Measurements from ENCODE around the gene AUTS2.

DNA sequence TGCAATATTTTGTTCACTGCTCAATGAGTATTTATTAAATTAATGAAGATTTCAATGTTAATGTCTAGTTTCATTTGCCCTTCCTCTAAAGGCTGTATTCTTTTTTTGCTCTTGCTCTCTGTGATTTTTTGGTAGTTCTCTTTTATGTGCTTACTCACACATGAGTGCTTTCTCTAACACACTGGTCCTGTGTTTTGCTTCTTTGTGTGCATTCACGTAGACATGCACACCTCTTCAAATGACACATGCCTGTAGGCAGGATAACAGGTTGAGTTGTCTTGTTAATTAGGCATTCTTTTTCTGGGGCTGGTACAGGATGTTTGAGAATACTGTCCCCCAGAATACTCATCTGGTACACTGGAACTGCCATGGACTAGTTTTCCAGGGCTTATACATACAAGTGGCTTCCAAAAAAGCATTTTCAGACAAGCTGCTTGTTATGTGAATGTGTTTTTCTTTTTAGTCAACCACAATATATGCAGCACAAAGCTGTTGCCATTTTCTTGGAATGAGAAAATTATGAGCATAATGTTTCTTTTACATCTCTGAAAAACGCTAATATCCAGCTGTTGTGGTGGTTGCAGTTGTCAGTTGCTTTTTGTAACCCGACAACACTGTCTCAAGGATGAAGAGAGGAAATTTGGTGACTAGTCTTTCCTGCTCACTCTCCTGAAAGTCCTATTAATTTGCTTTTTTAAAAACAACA lies 416.4 kb downstream of the AUTS2 start:
- TF ChIP-seq CTCF (IDR thresholded peaks at IDR 0.05; ENCODE audit: control extremely low read depth in 1 of 3, insufficient read depth in 1 of 3, low read depth in 1 of 3, low read length in 3 of 3): no peak
- TF ChIP-seq ATF2 (IDR thresholded peaks at IDR 0.05; ENCODE audit: low read length): no peak
- no peak for TF ChIP-seq BCL11A (IDR thresholded peaks at IDR 0.05; ENCODE audit: low read depth in 2 of 2, low read length in 2 of 2)
- TF ChIP-seq RAD21 (IDR thresholded peaks at IDR 0.05 in 1 of 2, conservative IDR thresholded peaks at IDR 0.05 in 1 of 2; ENCODE audit: low read depth in 2 of 2, low read length in 2 of 2): no peak
- no peak for TF ChIP-seq EZH2 (IDR thresholded peaks at IDR 0.05; ENCODE audit: low read depth, low read length, severe bottlenecking)
- TF ChIP-seq POLR2A (IDR thresholded peaks at IDR 0.05; ENCODE audit: control extremely low read depth in 1 of 2, low read depth in 2 of 2, low read length in 2 of 2): no peak
- TF ChIP-seq SIN3A (conservative IDR thresholded peaks at IDR 0.05 in 1 of 2, IDR thresholded peaks at IDR 0.05 in 1 of 2; ENCODE audit: low read depth in 1 of 2, low read length in 2 of 2): no peak
- TF ChIP-seq CEBPB (IDR thresholded peaks at IDR 0.05; ENCODE audit: low read depth, low read length): no peak
- no peak for TF ChIP-seq POU5F1 (IDR thresholded peaks at IDR 0.05; ENCODE audit: low read depth, low read length)
- TF ChIP-seq JUN (IDR thresholded peaks at IDR 0.05; ENCODE audit: low read depth, low read length): no peak
- TF ChIP-seq SRF (IDR thresholded peaks at IDR 0.05; ENCODE audit: low read depth, low read length): no peak
